OCI-LY3 (cell line): ENCODE data around the gene TMEM51.

Source experiments
- H2AFZ ChIP-seq: fragments of 200-600, 300-600 bp; shearing (Covaris generic); 2 replicates; pipeline ENCODE4 v1.6.0; 2014; ENCODE audit warnings: antibody characterized with exemption, low read depth, low read length
- H3K27ac ChIP-seq: fragments of 200-600, 300-600 bp; sonication (generic); 2 replicates; pipeline ENCODE4 v1.5.1; 2014; ENCODE audit warnings: mild to moderate bottlenecking, low read length, moderate library complexity, mixed read lengths
- H3K27me3 ChIP-seq: fragments of 200-600, 300-600 bp; sonication (generic); 2 replicates; pipeline ENCODE4 v1.6.1; 2014; ENCODE audit warnings: low read depth, low read length, mixed read lengths
- H3K36me3 ChIP-seq: fragments of 200-600, 300-600 bp; sonication (generic); replicated peaks from 2 replicates; pipeline ENCODE3; 2014; ENCODE audit warnings: low read depth, low read length, mixed read lengths
- H3K4me1 ChIP-seq: fragments of 300-600, 200-600 bp; sonication (generic); 2 replicates; pipeline ENCODE4 v1.6.1; 2014; ENCODE audit warnings: low read length, mixed read lengths
- H3K4me2 ChIP-seq: fragments of 200-600, 300-600 bp; sonication (generic); 2 replicates; pipeline ENCODE4 v1.6.1; 2014; ENCODE audit warnings: low read length, mixed read lengths
- H3K4me3 ChIP-seq: fragments of 300-600, 200-600 bp; sonication (generic); 2 replicates; pipeline ENCODE4 v1.5.1; 2014; ENCODE audit warnings: antibody characterized with exemption, mild to moderate bottlenecking, low read length, moderate library complexity
- H3K79me2 ChIP-seq: fragments of 300-600, 200-600 bp; shearing (Covaris generic); 2 replicates; pipeline ENCODE4 v1.6.1; 2014; ENCODE audit warnings: mild to moderate bottlenecking, low read length, mixed read lengths
- H3K9ac ChIP-seq: fragments of 300-600, 200-600 bp; shearing (Covaris generic); 2 replicates; pipeline ENCODE4 v1.6.0; 2014; ENCODE audit warnings: mild to moderate bottlenecking, low read length, moderate library complexity
- H3K9me3 ChIP-seq: fragments of 200-600, 300-600 bp; shearing (Covaris generic); 2 replicates; pipeline ENCODE4 v1.6.1; 2014; ENCODE audit warnings: low read length, mixed read lengths; ENCODE audit not compliant: insufficient read depth
- H4K20me1 ChIP-seq: fragments of 200-600, 300-600 bp; sonication (generic); 2 replicates; pipeline ENCODE4 v1.6.1; 2016; ENCODE audit warnings: low read length, mixed read lengths; ENCODE audit not compliant: insufficient read depth
- EZH2phosphoT487 ChIP-seq: fragments of 200-600 bp; shearing (Covaris generic); IDR thresholded peaks from 2 replicates; pipeline ENCODE4 v1.6.1; 2018; ENCODE audit warnings: antibody characterized with exemption, mixed run types, low read depth
- TF ChIP-seq, protein P1 (sequence below): fragments of 200-600, 300-600 bp; sonication (generic); IDR thresholded peaks from 2 replicates; pipeline ENCODE4 v1.5.1; 2014; ENCODE audit warnings: antibody characterized with exemption, low read length, low read depth

Gene TMEM51

DNA sequence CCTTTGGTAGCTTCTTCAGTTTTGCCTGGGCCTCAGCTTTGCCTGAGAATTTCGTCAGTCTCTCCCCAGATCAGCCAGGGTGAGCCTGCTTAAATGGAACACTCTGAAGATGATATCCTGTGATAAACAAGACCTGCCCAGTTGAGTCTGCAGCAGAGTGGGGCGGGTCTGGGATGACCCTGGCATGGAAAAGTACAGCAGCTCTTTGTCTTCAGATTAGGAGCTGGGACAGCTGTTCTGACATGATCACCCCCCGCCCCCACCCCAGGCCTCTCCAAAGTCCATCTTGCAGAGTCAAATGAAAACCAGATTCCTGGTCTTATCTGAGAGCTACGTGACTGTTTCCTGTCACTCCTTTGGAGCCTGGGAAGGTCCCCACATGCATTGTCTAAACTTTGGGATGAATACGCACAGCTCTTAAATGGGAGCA, 2.2 kb upstream of the TMEM51 start:
- Histone ChIP-seq H2AFZ (no peak overlapping the region), H3K4me2 (no peak overlapping the region), H3K27ac (no peak overlapping the region), H3K79me2 (no peaks in the 10 kb centered on the region), H3K27me3 (peaks cover 8% of the 10 kb centered on the region; the same call in 1 of the 2 replicates), H3K4me1 (peaks cover 11% of the 10 kb centered on the region), H3K36me3 (no peaks in the 10 kb centered on the region), H3K4me3 (no peak overlapping the region), H4K20me1 (no peaks in the 10 kb centered on the region), H3K9me3 (no peaks in the 10 kb centered on the region), H3K9ac (no peak overlapping the region)
- TF ChIP-seq EZH2phosphoT487 = no peak
- TF ChIP-seq, protein P1, sequence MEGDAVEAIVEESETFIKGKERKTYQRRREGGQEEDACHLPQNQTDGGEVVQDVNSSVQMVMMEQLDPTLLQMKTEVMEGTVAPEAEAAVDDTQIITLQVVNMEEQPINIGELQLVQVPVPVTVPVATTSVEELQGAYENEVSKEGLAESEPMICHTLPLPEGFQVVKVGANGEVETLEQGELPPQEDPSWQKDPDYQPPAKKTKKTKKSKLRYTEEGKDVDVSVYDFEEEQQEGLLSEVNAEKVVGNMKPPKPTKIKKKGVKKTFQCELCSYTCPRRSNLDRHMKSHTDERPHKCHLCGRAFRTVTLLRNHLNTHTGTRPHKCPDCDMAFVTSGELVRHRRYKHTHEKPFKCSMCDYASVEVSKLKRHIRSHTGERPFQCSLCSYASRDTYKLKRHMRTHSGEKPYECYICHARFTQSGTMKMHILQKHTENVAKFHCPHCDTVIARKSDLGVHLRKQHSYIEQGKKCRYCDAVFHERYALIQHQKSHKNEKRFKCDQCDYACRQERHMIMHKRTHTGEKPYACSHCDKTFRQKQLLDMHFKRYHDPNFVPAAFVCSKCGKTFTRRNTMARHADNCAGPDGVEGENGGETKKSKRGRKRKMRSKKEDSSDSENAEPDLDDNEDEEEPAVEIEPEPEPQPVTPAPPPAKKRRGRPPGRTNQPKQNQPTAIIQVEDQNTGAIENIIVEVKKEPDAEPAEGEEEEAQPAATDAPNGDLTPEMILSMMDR = no peak

DNA sequence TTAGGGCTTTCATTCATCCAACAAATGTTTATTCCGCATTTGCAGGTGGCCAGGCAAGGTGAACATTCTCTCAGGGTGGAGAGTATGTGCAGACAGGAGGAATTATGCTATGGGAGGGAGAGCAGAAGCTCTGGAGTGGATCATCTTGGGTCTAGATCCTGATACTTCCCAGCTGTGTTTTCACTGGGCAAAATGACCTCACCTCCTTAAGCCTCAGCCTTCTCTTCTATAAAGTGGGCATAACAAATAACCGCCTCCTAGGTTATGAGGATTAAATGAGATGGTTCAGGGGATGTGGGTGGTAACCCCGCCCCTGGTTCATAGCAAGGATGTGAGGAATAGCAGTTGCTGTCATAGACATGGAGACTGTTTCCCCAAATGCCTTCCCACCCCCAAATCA, 1.7 kb upstream of the TMEM51 start:
- Histone ChIP-seq H2AFZ (no peak overlapping the region), H3K79me2 (no peaks in the 10 kb centered on the region), H3K4me2 (no peak overlapping the region), H3K36me3 (no peaks in the 10 kb centered on the region), H3K4me3 (no peak overlapping the region), H4K20me1 (no peaks in the 10 kb centered on the region), H3K9me3 (no peaks in the 10 kb centered on the region), H3K27ac (no peak overlapping the region), H3K4me1 (peaks cover 14% of the 10 kb centered on the region), H3K27me3 (peaks cover 8% of the 10 kb centered on the region; the same call in 1 of the 2 replicates), H3K9ac (no peak overlapping the region)
- TF ChIP-seq, protein P1 = no peak
- no peak for TF ChIP-seq EZH2phosphoT487

DNA sequence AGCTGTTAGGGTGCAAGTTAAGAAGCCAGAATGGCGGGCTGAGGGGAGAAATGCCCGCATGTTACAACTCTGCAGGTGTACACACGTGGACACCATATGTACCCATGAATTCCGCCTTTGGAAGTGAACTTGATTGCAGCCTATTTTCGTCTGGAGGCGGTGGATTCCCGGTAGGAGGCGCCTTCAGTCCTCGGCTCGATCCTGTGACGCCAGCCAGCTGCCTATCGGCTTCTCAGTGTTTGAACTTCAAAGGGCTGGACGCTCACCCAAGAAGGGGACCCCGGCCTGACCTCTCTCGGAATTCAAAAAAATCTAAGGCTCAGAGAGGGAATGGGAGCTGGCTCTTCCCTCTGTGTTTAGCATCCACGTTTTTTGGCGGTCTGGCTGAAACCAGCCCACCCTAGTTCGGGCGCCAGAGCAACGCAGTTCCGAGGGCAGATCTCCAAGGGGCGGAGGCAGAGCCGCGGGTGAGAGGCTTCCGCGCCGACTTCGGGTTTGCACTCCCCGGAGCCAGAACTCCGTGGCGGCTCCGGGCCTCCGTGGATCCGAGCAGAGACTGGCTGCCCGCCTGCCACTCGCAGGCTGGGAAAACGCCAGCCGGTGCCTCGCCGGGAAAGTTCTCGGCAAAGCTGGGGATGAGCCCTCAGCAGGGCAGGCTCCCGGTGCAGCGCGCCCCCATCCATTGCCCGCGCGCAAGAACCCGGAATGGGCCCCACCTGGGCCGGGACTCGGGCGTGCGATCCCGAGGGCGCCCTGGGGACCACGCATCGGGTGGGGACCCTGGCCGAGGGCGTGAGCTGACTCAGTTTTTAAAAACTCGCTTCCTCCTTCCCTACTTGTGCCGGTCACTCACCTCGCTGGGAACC, 996 bp upstream of the TMEM51 start:
- H3K36me3 ChIP-seq = no peaks in the 10 kb centered on the region
- peaks cover 8% of the 10 kb centered on the region; the same call in 1 of the 2 replicates for H3K27me3 ChIP-seq
- no peaks in the 10 kb centered on the region for H4K20me1 ChIP-seq
- H3K4me1 ChIP-seq = peaks cover 11% of the 10 kb centered on the region
- H3K4me3 ChIP-seq = no peak overlapping the region
- no peak for TF ChIP-seq EZH2phosphoT487
- no peak overlapping the region for H3K4me2 ChIP-seq
- H3K9me3 ChIP-seq = no peaks in the 10 kb centered on the region
- no peak overlapping the region for H3K9ac ChIP-seq
- H3K27ac ChIP-seq = no peak overlapping the region
- H2AFZ ChIP-seq = no peak overlapping the region
- H3K79me2 ChIP-seq = no peaks in the 10 kb centered on the region

DNA sequence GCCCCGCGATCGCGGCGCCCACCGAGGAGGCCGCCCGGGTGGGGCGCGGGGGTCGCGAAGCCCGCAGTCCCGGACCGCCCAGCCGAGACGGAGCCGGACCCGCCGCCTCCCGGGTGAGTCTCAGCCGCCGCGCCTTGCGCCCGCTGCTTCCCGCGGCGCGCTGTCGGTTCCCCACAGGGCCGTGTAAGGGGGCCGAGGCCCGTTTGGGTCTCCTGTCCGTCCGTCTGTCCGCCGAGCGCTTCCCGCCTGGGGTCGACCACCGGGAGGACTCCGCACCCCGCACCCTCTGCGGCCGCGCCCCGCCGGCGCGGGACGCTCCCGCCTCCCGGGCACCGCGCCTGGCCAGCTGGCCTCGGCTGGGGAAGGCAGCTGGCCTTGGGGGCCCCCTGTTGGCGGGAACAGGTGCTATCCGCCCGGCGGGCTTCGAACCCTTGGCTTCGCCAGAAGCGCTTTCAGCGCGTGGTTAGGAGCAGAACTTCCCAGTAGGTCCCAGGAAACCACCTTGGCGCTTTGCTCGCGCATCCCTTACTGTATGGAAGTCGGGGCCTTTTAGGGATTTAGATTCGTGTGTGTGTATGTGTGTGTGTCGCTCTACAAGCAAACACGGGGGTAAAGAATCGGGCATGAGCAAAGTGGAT, 414 bp downstream of the TMEM51 start:
- H3K79me2 ChIP-seq = no peaks in the 10 kb centered on the region
- no peak overlapping the region for H3K27ac ChIP-seq
- no peak for TF ChIP-seq EZH2phosphoT487
- H3K9ac ChIP-seq = no peak overlapping the region
- H3K4me1 ChIP-seq = peaks cover 11% of the 10 kb centered on the region
- H3K27me3 ChIP-seq = peaks cover 8% of the 10 kb centered on the region; the same call in 1 of the 2 replicates
- H3K36me3 ChIP-seq = no peaks in the 10 kb centered on the region
- no peak overlapping the region for H3K4me3 ChIP-seq
- no peak overlapping the region for H3K4me2 ChIP-seq
- no peaks in the 10 kb centered on the region for H4K20me1 ChIP-seq
- no peak overlapping the region for H2AFZ ChIP-seq
- H3K9me3 ChIP-seq = no peaks in the 10 kb centered on the region
